CD4-positive, alpha-beta T cell (primary cell): ENCODE results near the gene FZR1. TPM values are rescaled to one million over a fixed set of nuclear protein-coding genes. Genes with fewer than 3 reads are reported as not detected.

Source experiments
- ATAC-seq: fragments of 200-7000 bp; cut with Tn5 transposase; one replicate; pipeline ENCODE4 v1.10.0; 2022; ENCODE audit warnings: mild to moderate bottlenecking; ENCODE audit not compliant: poor library complexity
- CTCF ChIA-PET: fragments of 350-600 bp; sonication (Branson Sonifier 250); formaldehyde crosslinking; loops from one replicate; lab custom pipeline; 2021; ENCODE audit warnings: antibody characterized with exemption, inconsistent platforms; lab: Charles Lee
- POLR2A ChIA-PET: fragments of 350-600 bp; sonication (Branson Sonifier 250); formaldehyde crosslinking; loops from one replicate; lab custom pipeline; 2021; ENCODE audit warnings: antibody characterized with exemption, inconsistent platforms; lab: Charles Lee
- DNase-seq, 14 experiments: peaks; one replicate each; pipeline ENCODE4 v3.0.0-alpha.2; 2013 to 2020; ENCODE audit warnings: mixed read lengths in 2 of 14
- H3K27ac ChIP-seq, 2 donors: one replicate each; pipeline versions ENCODE4 v1.5.1 to v1.7.0; 2013; ENCODE audit warnings: low read length in 2 of 2, low read depth in 1 of 2, mild to moderate bottlenecking in 1 of 2
- H3K27me3 ChIP-seq, 2 experiments: 1 replicate in 1 of 2; 2 replicates in 1 of 2; pipeline versions ENCODE4 v1.6.1 to v1.7.0; 2013; ENCODE audit warnings: low read length in 2 of 2, control low read depth in 1 of 2, mild to moderate bottlenecking in 1 of 2, moderate library complexity in 1 of 2; ENCODE audit not compliant: insufficient read depth in 2 of 2, control insufficient read depth in 1 of 2
- H3K36me3 ChIP-seq: one replicate; pipeline ENCODE4 v1.6.1; 2013; ENCODE audit warnings: low read length, control low read depth; ENCODE audit not compliant: insufficient read depth
- H3K4me1 ChIP-seq: one replicate; pipeline ENCODE4 v1.6.1; 2013; ENCODE audit warnings: low read length, control low read depth; ENCODE audit not compliant: insufficient read depth
- H3K4me3 ChIP-seq: one replicate; pipeline ENCODE4 v1.5.1; 2013; ENCODE audit warnings: mild to moderate bottlenecking, low read length, moderate library complexity
- H3K9me3 ChIP-seq, 2 experiments: 1 replicate in 1 of 2; 2 replicates in 1 of 2; pipeline versions ENCODE4 v1.6.1 to v1.7.0; 2013; ENCODE audit warnings: low read length in 2 of 2, mild to moderate bottlenecking in 2 of 2, control low read depth in 1 of 2, moderate library complexity in 1 of 2; ENCODE audit not compliant: control insufficient read depth in 1 of 2, insufficient read depth in 1 of 2
- H3K27ac Mint-ChIP-seq: one replicate; pipeline ENCODE4 v1.8.0; 2020; ENCODE audit warnings: mixed read lengths
- H3K27me3 Mint-ChIP-seq: one replicate; pipeline ENCODE4 v1.8.0; 2021; ENCODE audit warnings: mixed read lengths
- H3K36me3 Mint-ChIP-seq: one replicate; pipeline ENCODE4 v1.8.0; 2021; ENCODE audit warnings: low read depth, mixed read lengths
- H3K4me1 Mint-ChIP-seq: one replicate; pipeline ENCODE4 v1.8.0; 2021; ENCODE audit warnings: low read depth, mixed read lengths
- H3K4me3 Mint-ChIP-seq: one replicate; pipeline ENCODE4 v1.8.0; 2020; ENCODE audit warnings: mild to moderate bottlenecking, mixed read lengths
- H3K9me3 Mint-ChIP-seq: one replicate; pipeline ENCODE4 v1.8.0; 2020; ENCODE audit warnings: mixed read lengths
- intact Hi-C, 2 experiments: fragments of 100-400 bp; cut with DNase I in 1 of 2; cut with micrococcal nuclease in 1 of 2; formaldehyde crosslinking; loops; one replicate each; pipeline versions ENCODE4 v1.15.1 to v1.9.0; 2023 to 2025; cut with DNase I, micrococcal nuclease
- total RNA-seq, 174 experiments: library from RNA in 2 of 174; stranded (reverse) in 2 of 174; gene quantifications; one replicate each; pipeline ENCODE4 v1.2.3 and lab custom pipeline; 2021 to 2026
- TF ChIP-seq, protein P1 (sequence below): fragments of 200-600 bp; IDR thresholded peaks from one replicate; pipeline ENCODE4 v1.8.0; 2022; ENCODE audit warnings: antibody characterized with exemption, mild to moderate bottlenecking

The FZR1 gene
- total RNA-seq, 2 experiments from 2014 or later, result 109 to 116 TPM

GRCh38 chr19:3492131-3492839, 13.8 kb upstream of the FZR1 start:
- peaks cover 9% of the 10 kb centered on the region for H3K4me1 Mint-ChIP-seq
- CTCF ChIA-PET, result no interaction called here
- Histone ChIP-seq H3K9me3 (no peaks in the 10 kb centered on the region), H3K4me1 (peaks cover 12% of the 10 kb centered on the region), H3K36me3 (peaks cover 37% of the 10 kb centered on the region), H3K27me3 (no peaks in the 10 kb centered on the region), H3K4me3 (no peak overlapping the region), H3K27ac (no peak overlapping the region)
- TF ChIP-seq, protein P1, sequence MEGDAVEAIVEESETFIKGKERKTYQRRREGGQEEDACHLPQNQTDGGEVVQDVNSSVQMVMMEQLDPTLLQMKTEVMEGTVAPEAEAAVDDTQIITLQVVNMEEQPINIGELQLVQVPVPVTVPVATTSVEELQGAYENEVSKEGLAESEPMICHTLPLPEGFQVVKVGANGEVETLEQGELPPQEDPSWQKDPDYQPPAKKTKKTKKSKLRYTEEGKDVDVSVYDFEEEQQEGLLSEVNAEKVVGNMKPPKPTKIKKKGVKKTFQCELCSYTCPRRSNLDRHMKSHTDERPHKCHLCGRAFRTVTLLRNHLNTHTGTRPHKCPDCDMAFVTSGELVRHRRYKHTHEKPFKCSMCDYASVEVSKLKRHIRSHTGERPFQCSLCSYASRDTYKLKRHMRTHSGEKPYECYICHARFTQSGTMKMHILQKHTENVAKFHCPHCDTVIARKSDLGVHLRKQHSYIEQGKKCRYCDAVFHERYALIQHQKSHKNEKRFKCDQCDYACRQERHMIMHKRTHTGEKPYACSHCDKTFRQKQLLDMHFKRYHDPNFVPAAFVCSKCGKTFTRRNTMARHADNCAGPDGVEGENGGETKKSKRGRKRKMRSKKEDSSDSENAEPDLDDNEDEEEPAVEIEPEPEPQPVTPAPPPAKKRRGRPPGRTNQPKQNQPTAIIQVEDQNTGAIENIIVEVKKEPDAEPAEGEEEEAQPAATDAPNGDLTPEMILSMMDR, result no peak
- intact Hi-C loops, result no loop called here
- H3K27me3 Mint-ChIP-seq, result no peaks in the 10 kb centered on the region
- no peak for DNase-seq
- H3K9me3 Mint-ChIP-seq, result no peaks in the 10 kb centered on the region
- POLR2A ChIA-PET, result no interaction called here
- peaks cover 44% of the 10 kb centered on the region for H3K36me3 Mint-ChIP-seq
- H3K27ac Mint-ChIP-seq, result no peak overlapping the region
- no peak for ATAC-seq
- no peak overlapping the region for H3K4me3 Mint-ChIP-seq

GRCh38 chr19:3492919-3493318, 13.2 kb upstream of the FZR1 start:
- no peak overlapping the region for H3K4me3 ChIP-seq
- DNase-seq, result no peak
- TF ChIP-seq, protein P1, result no peak
- H3K36me3 Mint-ChIP-seq, result peaks cover 47% of the 10 kb centered on the region
- H3K4me3 Mint-ChIP-seq, result no peak overlapping the region
- H3K4me1 Mint-ChIP-seq, result peaks cover 12% of the 10 kb centered on the region
- H3K9me3 Mint-ChIP-seq, result no peaks in the 10 kb centered on the region
- intact Hi-C loops, result no loop called here
- peaks cover 15% of the 10 kb centered on the region for H3K4me1 ChIP-seq
- ATAC-seq, result no peak
- H3K27me3 ChIP-seq, result no peaks in the 10 kb centered on the region
- no peaks in the 10 kb centered on the region for H3K9me3 ChIP-seq
- no peak overlapping the region for H3K27ac ChIP-seq
- no peak overlapping the region for H3K27ac Mint-ChIP-seq
- ChIA-PET CTCF (no interaction called here), POLR2A (no interaction called here)
- peaks cover 38% of the 10 kb centered on the region for H3K36me3 ChIP-seq
- H3K27me3 Mint-ChIP-seq, result no peaks in the 10 kb centered on the region

GRCh38 chr19:3493651-3494050, 12.5 kb upstream of the FZR1 start:
- no peak overlapping the region for H3K27ac Mint-ChIP-seq
- H3K27me3 ChIP-seq, result no peaks in the 10 kb centered on the region
- no peak overlapping the region for H3K27ac ChIP-seq
- CTCF ChIA-PET, result interaction anchor here (1.4 kb wide), 1 partner anchor 9 kb away, joined by 6 read pairs; no protein-coding TSS in a partner anchor
- no peak for DNase-seq
- TF ChIP-seq, protein P1, result no peak
- H3K4me3 ChIP-seq, result no peak overlapping the region
- POLR2A ChIA-PET, result no interaction called here
- no peaks in the 10 kb centered on the region for H3K9me3 ChIP-seq
- intact Hi-C loops, result no loop called here
- H3K4me3 Mint-ChIP-seq, result no peak overlapping the region
- H3K4me1 Mint-ChIP-seq, result peaks cover 15% of the 10 kb centered on the region
- H3K36me3 ChIP-seq, result peaks cover 38% of the 10 kb centered on the region
- ATAC-seq, result no peak
- H3K36me3 Mint-ChIP-seq, result peaks cover 42% of the 10 kb centered on the region
- no peaks in the 10 kb centered on the region for H3K9me3 Mint-ChIP-seq
- H3K27me3 Mint-ChIP-seq, result no peaks in the 10 kb centered on the region
- H3K4me1 ChIP-seq, result peaks cover 15% of the 10 kb centered on the region
